ENCODE results near the gene ATXN7L3.
"Not testable (repeated sequence)": the region's sequence is repeated elsewhere in the genome, so short reads cannot be mapped to it uniquely, and the experiment has no call there.

ATXN7L3 gene

DNA sequence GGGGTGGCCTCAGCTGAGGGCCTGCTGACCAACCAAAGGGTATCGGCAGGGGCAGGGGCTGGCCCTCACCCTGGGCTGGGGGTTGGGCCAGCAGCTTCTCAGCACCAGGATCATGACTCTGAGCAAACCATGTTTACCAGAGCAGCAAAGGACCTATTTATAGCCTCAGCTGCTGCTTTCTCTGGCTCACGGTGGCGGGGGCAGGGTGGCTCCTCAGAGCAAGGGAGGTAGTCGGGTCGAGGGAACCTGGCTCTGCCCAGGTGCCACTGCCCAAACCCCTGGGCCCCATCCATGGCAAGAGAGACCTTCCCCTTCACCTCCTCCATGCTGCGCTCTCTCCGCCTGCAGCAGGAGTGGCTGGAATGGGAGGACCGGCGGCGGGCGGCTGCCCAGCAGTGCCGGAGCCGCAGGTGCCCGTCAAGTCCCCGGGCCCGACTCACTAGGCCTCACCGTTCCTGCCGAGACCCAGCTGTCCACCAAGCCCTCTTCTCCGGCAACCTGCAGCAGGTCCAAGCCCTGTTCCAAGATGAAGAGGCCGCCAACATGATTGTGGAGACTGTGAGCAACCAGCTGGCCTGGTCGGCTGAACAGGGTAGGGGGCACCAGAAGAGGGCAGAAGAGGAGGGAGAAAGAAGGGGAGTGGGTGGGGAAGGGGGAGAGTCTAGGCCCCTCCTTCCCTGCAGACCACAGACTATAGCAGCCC, 29.0 kb downstream of the ATXN7L3 start, which contains the start of gene ASB16:
ASB16 (plus strand) TSS at position 206 of the 703 bp plus-strand sequence; CDS start at position 292, 86 bp downstream.
- FAIRE-seq = no peak

GRCh38 chr17:44170135-44170498, 29.6 kb downstream of the ATXN7L3 start:
- FAIRE-seq = no peak

GRCh38 chr17:44167181-44167861, 32.4 kb downstream of the ATXN7L3 start:
- no peak for FAIRE-seq

GRCh38 chr17:44164476-44164875, 35.2 kb downstream of the ATXN7L3 start:
- FAIRE-seq = no peak

- FAIRE-seq = no peak
Measured at GRCh38 chr17:44159519-44160210, 40.0 kb downstream of the ATXN7L3 start.

DNA sequence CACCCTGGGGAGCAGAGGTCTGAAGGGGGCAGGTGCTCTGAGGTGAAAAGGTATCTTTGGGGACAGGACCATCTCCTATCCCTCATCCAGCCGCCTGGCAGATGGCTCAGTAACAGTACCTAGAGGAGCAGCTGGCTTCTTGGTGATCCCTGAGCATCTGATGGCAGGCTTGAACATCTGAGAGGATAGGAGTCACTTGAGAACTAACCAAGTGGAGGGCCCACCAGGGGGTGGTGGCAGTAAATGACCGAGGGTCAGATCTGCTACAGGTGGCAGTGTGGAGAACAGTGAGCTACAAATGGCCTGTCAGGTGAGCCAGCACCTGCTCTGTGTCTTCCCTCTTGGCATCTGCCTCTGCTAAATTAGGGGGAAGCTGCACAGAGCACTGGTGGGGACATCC, 44.2 kb downstream of the ATXN7L3 start:
- FAIRE-seq = no peak

GRCh38 chr17:44152875-44153274, 46.8 kb downstream of the ATXN7L3 start:
- FAIRE-seq = no peak

GRCh38 chr17:44149750-44150329, 49.8 kb downstream of the ATXN7L3 start:
- FAIRE-seq = no peak

- FAIRE-seq = not testable (repeated sequence)
Measured at GRCh38 chr17:44149066-44149465, 50.6 kb downstream of the ATXN7L3 start.

DNA sequence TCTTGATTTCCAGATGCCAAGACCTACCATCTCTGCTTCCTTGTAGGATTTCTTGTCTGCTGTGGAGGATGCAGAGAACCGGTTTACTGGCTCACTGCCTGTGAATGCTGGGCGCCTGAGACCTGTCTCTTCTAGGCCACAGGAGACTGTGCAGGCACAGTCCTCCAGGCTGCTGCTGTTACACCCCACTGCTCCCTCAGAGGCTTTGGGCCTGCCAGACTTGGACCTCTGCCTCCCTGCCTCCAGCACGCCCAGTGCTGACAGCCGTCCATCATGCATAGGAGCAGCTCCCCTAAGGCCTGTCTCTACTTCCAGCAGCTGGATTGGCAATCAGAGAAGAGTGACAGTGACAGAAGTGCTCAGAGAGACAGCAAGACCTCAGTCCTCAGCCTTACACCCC, 51.9 kb downstream of the ATXN7L3 start:
- FAIRE-seq = no peak

DNA sequence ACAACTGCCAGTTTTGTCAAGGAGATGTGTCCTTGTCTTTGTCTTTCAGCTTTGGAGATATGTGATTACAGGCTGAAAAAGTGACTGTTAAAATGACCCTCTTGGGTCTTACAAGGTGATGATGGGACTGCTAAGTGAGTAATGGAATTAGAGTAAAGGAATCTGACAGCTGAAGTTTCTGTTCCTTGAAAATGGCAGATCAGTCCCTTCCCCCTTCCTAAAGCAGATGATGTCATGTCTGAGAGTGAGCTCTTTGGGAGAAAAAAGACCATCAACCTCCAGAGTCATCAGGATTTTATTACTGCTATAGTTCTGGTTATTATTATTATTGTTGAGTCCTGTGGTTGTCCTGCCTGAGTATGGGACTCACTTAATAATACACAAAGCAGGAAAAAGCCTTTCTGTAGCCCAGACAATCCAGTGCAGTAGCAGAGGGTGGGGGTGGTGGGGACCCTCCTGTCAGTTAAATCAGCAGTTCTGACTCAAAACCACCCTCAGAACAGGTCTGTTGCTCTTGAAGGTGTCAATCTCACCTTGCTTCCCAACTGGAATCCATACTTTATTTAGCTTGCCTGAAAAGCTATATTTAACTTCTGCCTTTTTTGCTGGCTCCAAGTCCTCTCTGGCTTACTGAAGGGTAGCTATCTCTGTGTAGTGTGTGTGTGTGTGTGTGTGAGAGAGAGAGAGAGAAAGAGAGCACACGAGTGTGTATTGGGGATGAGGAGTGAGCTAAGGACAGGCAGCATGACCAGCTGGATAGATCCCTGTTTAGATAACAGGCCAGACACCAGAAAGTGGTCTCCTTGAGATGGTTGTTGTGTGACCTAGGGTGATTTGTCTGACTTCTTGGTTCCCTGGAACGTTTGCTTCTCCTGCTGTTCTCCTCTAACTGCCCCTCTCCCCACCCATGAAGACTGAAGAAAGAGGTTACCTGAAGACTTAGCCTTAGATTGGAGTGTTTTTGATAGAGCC, 53.0 kb downstream of the ATXN7L3 start:
- no peak for FAIRE-seq

GRCh38 chr17:44144966-44145739, 54.5 kb downstream of the ATXN7L3 start:
- no peak for FAIRE-seq

DNA sequence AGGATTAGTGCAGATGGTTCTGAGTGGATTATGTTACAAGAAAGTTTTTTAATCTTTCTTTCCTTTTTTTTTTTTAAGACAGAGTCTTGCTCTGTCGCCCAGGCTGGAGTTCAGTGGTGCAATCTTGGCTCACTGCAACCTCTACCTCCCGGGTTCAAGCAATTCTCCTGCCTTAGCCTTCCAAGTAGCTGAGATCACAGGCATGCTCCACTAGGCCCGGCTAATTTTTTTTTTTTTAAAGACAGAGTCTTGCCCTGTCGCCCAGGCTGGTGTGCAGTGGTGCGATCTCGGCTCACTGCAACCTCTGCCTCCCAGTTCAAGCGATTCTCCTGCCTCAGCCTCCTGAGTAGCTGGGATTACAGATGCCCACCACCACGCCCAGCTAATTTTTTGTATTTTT, 55.8 kb downstream of the ATXN7L3 start:
- FAIRE-seq = not testable (repeated sequence)
